ENCODE data around the gene SLC4A3.

- TF ChIP-seq, protein P1, sequence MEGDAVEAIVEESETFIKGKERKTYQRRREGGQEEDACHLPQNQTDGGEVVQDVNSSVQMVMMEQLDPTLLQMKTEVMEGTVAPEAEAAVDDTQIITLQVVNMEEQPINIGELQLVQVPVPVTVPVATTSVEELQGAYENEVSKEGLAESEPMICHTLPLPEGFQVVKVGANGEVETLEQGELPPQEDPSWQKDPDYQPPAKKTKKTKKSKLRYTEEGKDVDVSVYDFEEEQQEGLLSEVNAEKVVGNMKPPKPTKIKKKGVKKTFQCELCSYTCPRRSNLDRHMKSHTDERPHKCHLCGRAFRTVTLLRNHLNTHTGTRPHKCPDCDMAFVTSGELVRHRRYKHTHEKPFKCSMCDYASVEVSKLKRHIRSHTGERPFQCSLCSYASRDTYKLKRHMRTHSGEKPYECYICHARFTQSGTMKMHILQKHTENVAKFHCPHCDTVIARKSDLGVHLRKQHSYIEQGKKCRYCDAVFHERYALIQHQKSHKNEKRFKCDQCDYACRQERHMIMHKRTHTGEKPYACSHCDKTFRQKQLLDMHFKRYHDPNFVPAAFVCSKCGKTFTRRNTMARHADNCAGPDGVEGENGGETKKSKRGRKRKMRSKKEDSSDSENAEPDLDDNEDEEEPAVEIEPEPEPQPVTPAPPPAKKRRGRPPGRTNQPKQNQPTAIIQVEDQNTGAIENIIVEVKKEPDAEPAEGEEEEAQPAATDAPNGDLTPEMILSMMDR (conservative IDR thresholded peaks at IDR 0.05) = no peak
- no peak for TF ChIP-seq ZFX (IDR thresholded peaks at IDR 0.05)
These were observed 30.9 kb downstream of the SLC4A3 start for GRCh38 chr2:219658196-219658846.
